GM12891 (cell line): Measurements from ENCODE around the gene MEIOSIN.

Experiments
- PAX5 ChIP-seq: IDR thresholded peaks from 2 replicates; pipeline ENCODE4 v1.6.1; 2011; ENCODE audit warnings: low read length, moderate library complexity, mild to moderate bottlenecking; ENCODE audit not compliant: insufficient read depth, severe bottlenecking
- POLR2A ChIP-seq: IDR thresholded peaks from 2 replicates; pipeline ENCODE4 v1.6.1; 2011; ENCODE audit warnings: low read depth, low read length, control low read depth
- POLR2AphosphoS5 ChIP-seq: IDR thresholded peaks from 2 replicates; pipeline ENCODE4 v1.6.1; 2011; ENCODE audit warnings: low read depth, low read length, control low read depth
- POU2F2 ChIP-seq: IDR thresholded peaks from 2 replicates; pipeline ENCODE4 v1.6.1; 2011; ENCODE audit warnings: low read depth, mild to moderate bottlenecking, control low read depth, low read length, moderate library complexity
- SPI1 ChIP-seq: IDR thresholded peaks from 2 replicates; pipeline ENCODE4 v1.6.1; 2011; ENCODE audit warnings: low read depth, low read length, control low read depth
- TAF1 ChIP-seq: IDR thresholded peaks from 2 replicates; pipeline ENCODE4 v1.6.1; 2011; ENCODE audit warnings: low read depth, low read length, control low read depth

GRCh38 chr19:45687599-45687998 lies 45.6 kb upstream of the MEIOSIN start:
- TF ChIP-seq POU2F2 (no peak), POLR2A (0 out of 2 replicates have a peak, but pooled peaks have one; percentile 30), POLR2AphosphoS5 (no peak), SPI1 (no peak), TAF1 (no peak), PAX5 (no peak)
